HepG2 (cell line): ENCODE data around the gene DUS1L. TPM values are rescaled to one million over a fixed set of nuclear protein-coding genes. Genes with fewer than 3 reads are reported as not detected.

Source experiments
- BRD4 ChIP-seq: sonication (generic); formaldehyde crosslinking; IDR thresholded peaks from 2 replicates; pipeline ENCODE4 v1.4.0; 2020; ENCODE audit warnings: missing genetic modification reagents
- EEA1 ChIP-seq: sonication (generic); formaldehyde crosslinking; IDR thresholded peaks from 2 replicates; pipeline ENCODE4 v1.5.1; 2020; ENCODE audit warnings: mild to moderate bottlenecking, missing genetic modification reagents, borderline replicate concordance
- IKZF5 ChIP-seq: IDR thresholded peaks from 2 replicates; pipeline ENCODE4 v1.6.1; 2018; ENCODE audit warnings: missing genetic modification reagents, mild to moderate bottlenecking, missing compliant biosample characterization
- NKX3-1 ChIP-seq: sonication (generic); formaldehyde crosslinking; IDR thresholded peaks from 2 replicates; pipeline ENCODE4 v1.5.0; 2020; ENCODE audit warnings: missing genetic modification reagents
- POLR2AphosphoS5 ChIP-seq: IDR thresholded peaks from 2 replicates; pipeline ENCODE4 v1.6.1; 2012; ENCODE audit warnings: low read depth, low read length
- PRDM10 ChIP-seq: sonication (generic); formaldehyde crosslinking; IDR thresholded peaks from 2 replicates; pipeline ENCODE4 v1.4.0; 2020; ENCODE audit warnings: low read depth, missing genetic modification reagents
- SOX6 ChIP-seq, 2 experiments: fragments of 450-650 bp in 1 of 2; sonication (generic) in 1 of 2; formaldehyde crosslinking in 1 of 2; IDR thresholded peaks; 2 replicates each; pipeline versions ENCODE4 v1.4.0 to v1.6.1; 2017 to 2020; ENCODE audit warnings: antibody characterized with exemption in 1 of 2, mild to moderate bottlenecking in 1 of 2, missing genetic modification reagents in 1 of 2
- SPEN ChIP-seq: sonication (generic); formaldehyde crosslinking; IDR thresholded peaks from 2 replicates; pipeline ENCODE4 v1.5.1; 2020; ENCODE audit warnings: low read depth, mild to moderate bottlenecking, missing genetic modification reagents
- TARDBP ChIP-seq: sonication (generic); formaldehyde crosslinking; IDR thresholded peaks from 2 replicates; pipeline ENCODE4 v1.8.0; 2022; ENCODE audit warnings: mild to moderate bottlenecking, missing genetic modification reagents
- U2AF2 ChIP-seq: fragments of 200-400 bp; formaldehyde crosslinking; IDR thresholded peaks from 2 replicates; pipeline ENCODE4 v1.6.1; 2017; ENCODE audit warnings: low read depth, mild to moderate bottlenecking, low read length
- ZBTB14 ChIP-seq: sonication (generic); formaldehyde crosslinking; IDR thresholded peaks from 2 replicates; pipeline ENCODE4 v1.4.0; 2020; ENCODE audit warnings: missing genetic modification reagents
- ZEB1 ChIP-seq: IDR thresholded peaks from 2 replicates; pipeline ENCODE4 v1.6.1; 2012; ENCODE audit warnings: mild to moderate bottlenecking, low read depth, inconsistent platforms; ENCODE audit not compliant: insufficient replicate concordance
- ZNF230 ChIP-seq: sonication (generic); formaldehyde crosslinking; IDR thresholded peaks from 2 replicates; pipeline ENCODE4 v1.4.0; 2020; ENCODE audit warnings: mild to moderate bottlenecking, missing genetic modification reagents
- ZNF34 ChIP-seq: sonication (generic); formaldehyde crosslinking; IDR thresholded peaks from 2 replicates; pipeline ENCODE4 v1.4.0; 2020; ENCODE audit warnings: mild to moderate bottlenecking, missing genetic modification reagents, borderline replicate concordance
- ZNF678 ChIP-seq: sonication (generic); formaldehyde crosslinking; IDR thresholded peaks from 2 replicates; pipeline ENCODE4 v1.4.0; 2020; ENCODE audit warnings: mild to moderate bottlenecking, missing genetic modification reagents
- polyA plus RNA-seq, 8 experiments: library from polyadenylated mRNA; depleted of rRNA in 3 of 8; stranded (reverse) in 7 of 8; unstranded in 1 of 8; fragments of >200 nt; fragmentation: Illumina TruSeq in 4 of 8; extraction: Trizol in 4 of 8; gene quantifications; 2 replicates each; pipeline versions ENCODE4 v1.2.1 to v1.2.3, GENCODE V29; 2011 to 2016; ENCODE audit warnings: low read depth in 4 of 8, missing spikeins in 1 of 8, mixed read lengths in 1 of 8; ENCODE audit not compliant: insufficient read depth in 1 of 8
- total RNA-seq, 5 experiments: library from RNA; depleted of rRNA; stranded (reverse); fragments of >200 nt; fragmentation: Illumina TruSeq; extraction: Trizol; gene quantifications; 2 replicates each; pipeline ENCODE4 v1.2.3, GENCODE V29; 2016; ENCODE audit warnings: low read depth in 1 of 5
- TF ChIP-seq, protein P1 (sequence below): sonication (generic); IDR thresholded peaks from 2 replicates; pipeline ENCODE4 v1.6.1; 2016; ENCODE audit warnings: low read depth, borderline replicate concordance

DUS1L gene
- total and polyA plus RNA-seq, 2 of the 13 experiments (the other 11 are each of a cell fraction or from before 2014, with no cell fraction given): 81.0 to 109 TPM

GRCh38 chr17:82022310-82022980 is 43.2 kb downstream of the DUS1L start, which contains the start of gene CENPX (continued):
- TF ChIP-seq IKZF5: no peak
- peak; percentile 66; the same call in 1 of the 2 replicates for TF ChIP-seq SPEN
- TF ChIP-seq POLR2AphosphoS5: peak; percentile 65
- peak; percentile 71; the same call in 1 of the 2 replicates for TF ChIP-seq BRD4 (CRISPR knock-in tag)
- TF ChIP-seq ZNF678 (CRISPR knock-in tag): peak; percentile 89; the same call in 1 of the 2 replicates
- peak; percentile 48 for TF ChIP-seq ZBTB14 (CRISPR knock-in tag)
- TF ChIP-seq TARDBP (CRISPR knock-in tag): 0 out of 2 replicates have a peak, but pooled peaks have one; percentile 13
- TF ChIP-seq U2AF2: no peak
- TF ChIP-seq EEA1 (CRISPR knock-in tag): peak; percentile 78; the same call in 1 of the 2 replicates
- peak; percentile 73; the same call in 1 of the 2 replicates for TF ChIP-seq ZNF34 (CRISPR knock-in tag)
- no peak for TF ChIP-seq SOX6 (IDR thresholded peaks at IDR 0.05)
- TF ChIP-seq SOX6 (CRISPR knock-in tag; IDR thresholded peaks at IDR 0.05): no peak; the same call in 1 of the 2 replicates
- TF ChIP-seq PRDM10 (CRISPR knock-in tag): 0 out of 2 replicates have a peak, but pooled peaks have one; percentile 26
- TF ChIP-seq, protein P1, sequence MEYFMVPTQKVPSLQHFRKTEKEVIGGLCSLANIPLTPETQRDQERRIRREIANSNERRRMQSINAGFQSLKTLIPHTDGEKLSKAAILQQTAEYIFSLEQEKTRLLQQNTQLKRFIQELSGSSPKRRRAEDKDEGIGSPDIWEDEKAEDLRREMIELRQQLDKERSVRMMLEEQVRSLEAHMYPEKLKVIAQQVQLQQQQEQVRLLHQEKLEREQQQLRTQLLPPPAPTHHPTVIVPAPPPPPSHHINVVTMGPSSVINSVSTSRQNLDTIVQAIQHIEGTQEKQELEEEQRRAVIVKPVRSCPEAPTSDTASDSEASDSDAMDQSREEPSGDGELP: peak; percentile 58; the same call in 1 of the 2 replicates
- TF ChIP-seq ZNF230 (CRISPR knock-in tag): 0 out of 2 replicates have a peak, but pooled peaks have one; percentile 45
- peak; percentile 56 for TF ChIP-seq ZEB1
- peak; percentile 69; the same call in 1 of the 2 replicates for TF ChIP-seq NKX3-1 (CRISPR knock-in tag)
